ENCODE results near the gene DCC. TPM values are rescaled to one million over a fixed set of nuclear protein-coding genes. Genes with fewer than 3 reads are reported as not detected.

The DCC gene
- total and polyA plus RNA-seq, 2 of the 8 experiments (the other 6 are each of a cell fraction or from before 2014, with no cell fraction given), result 0.14 to 1.4 TPM

- Histone ChIP-seq H2BK15ac (ENCODE audit: low read length) (no peak overlapping the region), H4K8ac (ENCODE audit: extremely low read depth, insufficient read depth, low read length) (no peak overlapping the region), H4K20me1 (replicated peaks in 1 of 2; ENCODE audit: control insufficient read depth in 1 of 2, insufficient read depth in 2 of 2, low read length in 2 of 2) (no peaks in the 10 kb centered on the region), H3K79me2 (ENCODE audit: control insufficient read depth in 1 of 2, insufficient read depth in 2 of 2, low read length in 2 of 2) (no peaks in the 10 kb centered on the region), H3K18ac (ENCODE audit: extremely low read depth, low read length) (no peak overlapping the region), H3K4me1 (replicated peaks in 1 of 4; ENCODE audit: control insufficient read depth in 3 of 4, insufficient read depth in 4 of 4, low read length in 3 of 4) (peaks cover 0 to 3% (median 0%) of the 10 kb centered on the region in 4 experiments; a peak in 1 of 7 replicates), H2BK12ac (ENCODE audit: low read depth, low read length) (no peak overlapping the region), H3K9me3 (ENCODE audit: insufficient read depth in 2 of 2, low read depth in 1 of 2, low read length in 1 of 2) (no peaks in the 10 kb centered on the region), H2AK5ac (ENCODE audit: low read depth, low read length) (no peak overlapping the region), H3K4me3 (ENCODE audit: extremely low read depth in 1 of 4, insufficient read depth in 2 of 4, low read depth in 3 of 4, low read length in 4 of 4) (no peak overlapping the region), H4K91ac (replicated peaks; ENCODE audit: insufficient read length, low read length) (no peak overlapping the region), H3K4me2 (ENCODE audit: insufficient read depth in 1 of 2, low read depth in 2 of 2, low read length in 2 of 2) (no peak overlapping the region), H2BK20ac (ENCODE audit: low read length) (no peak overlapping the region), H3K4ac (replicated peaks; ENCODE audit: insufficient read length, low read depth, low read length) (no peak overlapping the region), H3K56ac (replicated peaks; ENCODE audit: insufficient read length, low read depth, low read length) (no peak overlapping the region), H2BK120ac (replicated peaks; ENCODE audit: low read depth, low read length) (no peak overlapping the region), H3K23me2 (ENCODE audit: low read depth, low read length) (no peaks in the 10 kb centered on the region), H3K27ac (ENCODE audit: low read depth, low read length) (no peak overlapping the region), H3K14ac (ENCODE audit: insufficient read length) (no peak overlapping the region), H3K79me1 (ENCODE audit: low read depth, low read length) (no peaks in the 10 kb centered on the region), H4K5ac (ENCODE audit: insufficient read length, low read depth, low read length) (no peak overlapping the region), H3K27me3 (replicated peaks in 1 of 4; ENCODE audit: control insufficient read depth in 3 of 4, extremely low read depth in 1 of 4, insufficient read depth in 3 of 4, low read length in 3 of 4) (no peaks in the 10 kb centered on the region), H2BK5ac (ENCODE audit: low read depth, low read length) (no peak overlapping the region), H3K23ac (ENCODE audit: insufficient read length) (no peak overlapping the region), H2AFZ (ENCODE audit: low read length) (0 out of 2 replicates have a peak overlapping the region, but pooled peaks have one; percentile 29), H3K36me3 (ENCODE audit: control insufficient read depth in 2 of 4, insufficient read depth in 4 of 4, low read length in 3 of 4) (no peaks in the 10 kb centered on the region), H3K9ac (replicated peaks in 1 of 4; ENCODE audit: extremely low read depth in 1 of 4, low read depth in 3 of 4, low read length in 3 of 4) (no peak overlapping the region)
- FAIRE-seq (no peak), DNase-seq (ENCODE audit: low read depth in 1 of 2, low spot score in 2 of 2) (peak in 1 of 2 experiments; percentile 9)
- no peak for TF ChIP-seq RBBP5 (IDR thresholded peaks at IDR 0.05; ENCODE audit: borderline replicate concordance, low read depth, low read length)
- TF ChIP-seq KDM1A (IDR thresholded peaks at IDR 0.05; ENCODE audit: borderline replicate concordance, low read length), result no peak
- TF ChIP-seq USF2 (IDR thresholded peaks at IDR 0.05; ENCODE audit: low read length), result no peak
- TF ChIP-seq POLR2AphosphoS5 (IDR thresholded peaks at IDR 0.05; ENCODE audit: low read depth, low read length), result no peak
- no peak for TF ChIP-seq CTBP2 (IDR thresholded peaks at IDR 0.05; ENCODE audit: borderline replicate concordance, insufficient read depth, insufficient read length, low read length)
- no peak for TF ChIP-seq TAF1 (IDR thresholded peaks at IDR 0.05; ENCODE audit: low read depth, low read length)
- no peak for TF ChIP-seq RXRA (IDR thresholded peaks at IDR 0.05; ENCODE audit: insufficient read depth, low read depth, low read length)
- no peak for TF ChIP-seq ATF3 (IDR thresholded peaks at IDR 0.05; ENCODE audit: insufficient read depth, low read depth, low read length)
- no peak for TF ChIP-seq NANOG (IDR thresholded peaks at IDR 0.05; ENCODE audit: insufficient read depth, low read depth, low read length, poor library complexity, severe bottlenecking)
- TF ChIP-seq BACH1 (IDR thresholded peaks at IDR 0.05; ENCODE audit: low read length), result no peak
- no peak for TF ChIP-seq SRF (IDR thresholded peaks at IDR 0.05; ENCODE audit: low read depth, low read length)
- 97% methylated on average over 3 of the region's 3 CpGs; no CpG with 5 or more reads in 1 of the 2 experiments for WGBS, 2 experiments (ENCODE audit: extremely low coverage in 1 of 2, insufficient coverage in 1 of 2, insufficient read length in 1 of 2, insufficient replicate concordance in 2 of 2, low coverage in 1 of 2, low lambda C conversion rate in 2 of 2, missing lambda C conversion rate in 1 of 2)
- ChIA-PET POLR2A (ENCODE audit: partially characterized antibody) (no interaction called here), CTCF (ENCODE audit: partially characterized antibody) (interaction anchor here (0.6 kb wide), 1 partner anchor 604 kb away, joined by 4 read pairs; no protein-coding TSS in a partner anchor)
Observed at GRCh38 chr18:52723550-52723970, 383.6 kb downstream of the DCC start.

Measured in H1 (cell line).